Ecto neural progenitor cell (in vitro differentiated cells): ENCODE measurements around the gene TBC1D4.

Experiments used
- DNase-seq: peaks from one replicate; pipeline ENCODE4 v3.0.0-alpha.2; 2018; ENCODE audit warnings: low spot score

TBC1D4 gene

GRCh38 chr13:75416327-75417011 is 65.5 kb downstream of the TBC1D4 start:
- no peak for DNase-seq

GRCh38 chr13:75415694-75416093 is 66.3 kb downstream of the TBC1D4 start:
- no peak for DNase-seq

GRCh38 chr13:75415171-75415570 is 66.8 kb downstream of the TBC1D4 start:
- no peak for DNase-seq

- DNase-seq = no peak
Measured at GRCh38 chr13:75414036-75414827, 67.7 kb downstream of the TBC1D4 start.

GRCh38 chr13:75411924-75412537 is 69.9 kb downstream of the TBC1D4 start:
- no peak for DNase-seq

GRCh38 chr13:75410207-75410606 is 71.8 kb downstream of the TBC1D4 start:
- no peak for DNase-seq

GRCh38 chr13:75407998-75408397 is 74.0 kb downstream of the TBC1D4 start:
- no peak for DNase-seq

- DNase-seq = no peak
Measured at GRCh38 chr13:75407473-75407872, 74.5 kb downstream of the TBC1D4 start.

- no peak for DNase-seq
Measured at GRCh38 chr13:75405976-75406703, 75.8 kb downstream of the TBC1D4 start.

GRCh38 chr13:75404726-75405125 is 77.2 kb downstream of the TBC1D4 start:
- no peak for DNase-seq

GRCh38 chr13:75402787-75403186 is 79.2 kb downstream of the TBC1D4 start:
- DNase-seq = no peak

GRCh38 chr13:75400775-75401174 is 81.2 kb downstream of the TBC1D4 start:
- DNase-seq = no peak

- DNase-seq = no peak
Measured at GRCh38 chr13:75399879-75400217, 82.1 kb downstream of the TBC1D4 start.

- DNase-seq = no peak
Measured at GRCh38 chr13:75399168-75399878, 82.6 kb downstream of the TBC1D4 start.

- no peak for DNase-seq
Measured at GRCh38 chr13:75398072-75398471, 83.9 kb downstream of the TBC1D4 start.

GRCh38 chr13:75395901-75396300 is 86.1 kb downstream of the TBC1D4 start:
- DNase-seq = no peak

GRCh38 chr13:75395066-75395465 is 86.9 kb downstream of the TBC1D4 start:
- no peak for DNase-seq

- DNase-seq = no peak
Measured at GRCh38 chr13:75393839-75394520, 88.0 kb downstream of the TBC1D4 start.

GRCh38 chr13:75391432-75392100 is 90.4 kb downstream of the TBC1D4 start:
- DNase-seq = no peak

GRCh38 chr13:75390229-75390628 is 91.7 kb downstream of the TBC1D4 start:
- DNase-seq = no peak

GRCh38 chr13:75385708-75386083 is 96.3 kb downstream of the TBC1D4 start:
- DNase-seq = no peak
